ENCODE data around the gene RPP25L. TPM values are rescaled to one million over a fixed set of nuclear protein-coding genes. Genes with fewer than 3 reads are reported as not detected.

The RPP25L gene
- total RNA-seq, 4 donors from 2014 or later: 18.1 to 39.1 (median 26.9) TPM

DNA sequence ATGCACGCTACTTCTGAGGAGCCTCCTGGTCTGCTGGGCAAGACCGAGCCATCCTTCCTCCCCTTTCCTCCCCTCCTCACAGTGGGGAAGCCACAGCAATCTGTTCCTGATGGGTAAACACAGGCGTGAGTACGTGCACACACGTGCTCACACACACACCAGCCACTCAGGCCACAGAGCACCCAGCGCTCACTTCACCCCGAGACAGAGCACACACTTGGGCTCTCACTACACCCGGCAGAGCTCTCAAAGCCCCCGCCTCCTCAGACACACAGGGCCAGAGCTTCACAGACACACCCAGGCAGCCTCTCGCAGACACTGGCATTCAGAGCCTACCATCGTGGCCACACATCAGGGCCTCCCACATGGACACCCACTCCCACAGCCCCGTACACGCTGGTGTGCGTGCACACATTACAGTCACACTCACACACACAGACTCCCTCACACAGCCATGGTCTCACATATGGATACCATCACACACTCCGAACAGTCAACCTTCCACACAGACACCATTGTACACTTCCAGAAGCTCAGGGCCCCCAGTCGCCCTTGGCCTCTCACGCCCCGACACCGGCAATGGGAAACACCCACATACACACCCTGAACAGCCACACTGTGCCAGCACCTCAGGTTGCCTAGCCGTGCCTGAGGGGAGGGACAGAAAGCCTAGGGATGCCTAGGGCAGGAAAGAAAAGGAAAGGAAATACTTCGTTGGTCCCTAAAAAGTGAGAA, 35.9 kb downstream of the RPP25L start:
- DNase-seq: no peak
- H3K4me1 ChIP-seq: peaks cover 0 to 9% of the 10 kb centered on the region in 2 donors
- H3K27ac ChIP-seq: no peak overlapping the region
- H3K27me3 ChIP-seq: no peaks in the 10 kb centered on the region
- H3K4me3 ChIP-seq: no peak overlapping the region
- TF ChIP-seq CTCF (IDR thresholded peaks at IDR 0.05) (no peak), POLR2A (IDR thresholded peaks at IDR 0.05) (no peak)
- no peaks in the 10 kb centered on the region for H3K36me3 ChIP-seq
- intact Hi-C loops (cut with DNase I; ENCODE audit: low total_unique reads): no loop called here
- H3K9me3 ChIP-seq: no peaks in the 10 kb centered on the region

- no peak overlapping the region for H3K4me3 ChIP-seq
- H3K4me1 ChIP-seq: peaks cover 0 to 9% of the 10 kb centered on the region in 2 donors
- no peak for DNase-seq
- TF ChIP-seq POLR2A (IDR thresholded peaks at IDR 0.05) (no peak), CTCF (IDR thresholded peaks at IDR 0.05) (no peak)
- intact Hi-C loops (cut with DNase I; ENCODE audit: low total_unique reads): no loop called here
- no peaks in the 10 kb centered on the region for H3K36me3 ChIP-seq
- no peaks in the 10 kb centered on the region for H3K27me3 ChIP-seq
- no peak overlapping the region for H3K27ac ChIP-seq
- H3K9me3 ChIP-seq: no peaks in the 10 kb centered on the region
Observed at GRCh38 chr9:34575241-34575640, 36.7 kb downstream of the RPP25L start.

- Histone ChIP-seq H3K9me3 (no peaks in the 10 kb centered on the region), H3K4me1 (peaks cover 0 to 9% of the 10 kb centered on the region in 2 donors), H3K27ac (no peak overlapping the region), H3K36me3 (no peaks in the 10 kb centered on the region), H3K4me3 (no peak overlapping the region), H3K27me3 (no peaks in the 10 kb centered on the region)
- TF ChIP-seq POLR2A (IDR thresholded peaks at IDR 0.05): no peak
- TF ChIP-seq CTCF (IDR thresholded peaks at IDR 0.05): no peak
- intact Hi-C loops (cut with DNase I; ENCODE audit: low total_unique reads): no loop called here
- no peak for DNase-seq
Observed at GRCh38 chr9:34574571-34574970, 37.3 kb downstream of the RPP25L start.

GRCh38 chr9:34573599-34574325, 38.1 kb downstream of the RPP25L start:
- no peaks in the 10 kb centered on the region for H3K27me3 ChIP-seq
- no peak overlapping the region for H3K4me3 ChIP-seq
- peaks cover 0 to 9% of the 10 kb centered on the region in 2 donors for H3K4me1 ChIP-seq
- intact Hi-C loops (cut with DNase I; ENCODE audit: low total_unique reads): no loop called here
- DNase-seq: no peak
- H3K27ac ChIP-seq: no peak overlapping the region
- TF ChIP-seq CTCF (IDR thresholded peaks at IDR 0.05) (no peak), POLR2A (IDR thresholded peaks at IDR 0.05) (no peak)
- H3K36me3 ChIP-seq: no peaks in the 10 kb centered on the region
- no peaks in the 10 kb centered on the region for H3K9me3 ChIP-seq

- H3K4me1 ChIP-seq: peaks cover 0 to 1% of the 10 kb centered on the region in 2 donors
- no peaks in the 10 kb centered on the region for H3K36me3 ChIP-seq
- H3K9me3 ChIP-seq: no peaks in the 10 kb centered on the region
- no peak overlapping the region for H3K27ac ChIP-seq
- TF ChIP-seq CTCF (IDR thresholded peaks at IDR 0.05): no peak
- no peak for TF ChIP-seq POLR2A (IDR thresholded peaks at IDR 0.05)
- H3K27me3 ChIP-seq: no peaks in the 10 kb centered on the region
- no peak for DNase-seq
- intact Hi-C loops (cut with DNase I; ENCODE audit: low total_unique reads): no loop called here
- H3K4me3 ChIP-seq: no peak overlapping the region
Observed at GRCh38 chr9:34572628-34573027, 39.3 kb downstream of the RPP25L start.
